Fibroblast of peridontal ligament (primary cell): Measurements from ENCODE around the gene CBLB.
"Not testable (repeated sequence)": the region's sequence is repeated elsewhere in the genome, so short reads cannot be mapped to it uniquely, and the experiment has no call there.

Source experiments
- DNase-seq: peaks from one replicate; pipeline ENCODE4 v3.0.0-alpha.2; 2010; ENCODE audit errors: extremely low read depth

CBLB gene

DNA sequence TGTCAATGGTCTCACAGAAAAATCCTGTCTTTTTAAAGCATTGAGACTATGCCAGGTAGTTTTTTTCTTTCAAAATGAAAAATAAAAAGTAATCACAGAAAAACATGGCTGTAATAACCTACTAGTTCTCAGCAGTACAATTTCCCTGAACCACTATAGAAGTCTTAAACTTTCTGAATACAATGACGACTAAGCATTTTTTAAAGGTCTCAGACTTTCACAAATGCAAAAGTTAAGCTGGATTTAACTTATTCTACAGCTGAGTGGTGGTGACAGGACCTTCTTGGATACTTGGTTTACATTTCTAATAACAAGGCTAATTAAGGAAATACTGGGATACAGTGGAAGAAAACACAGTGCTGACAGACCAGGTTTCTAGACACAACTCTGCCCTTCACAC, 81.8 kb downstream of the CBLB start:
- no peak for DNase-seq

- DNase-seq = no peak
Observed at GRCh38 chr3:105786241-105786640, 82.6 kb downstream of the CBLB start.

DNA sequence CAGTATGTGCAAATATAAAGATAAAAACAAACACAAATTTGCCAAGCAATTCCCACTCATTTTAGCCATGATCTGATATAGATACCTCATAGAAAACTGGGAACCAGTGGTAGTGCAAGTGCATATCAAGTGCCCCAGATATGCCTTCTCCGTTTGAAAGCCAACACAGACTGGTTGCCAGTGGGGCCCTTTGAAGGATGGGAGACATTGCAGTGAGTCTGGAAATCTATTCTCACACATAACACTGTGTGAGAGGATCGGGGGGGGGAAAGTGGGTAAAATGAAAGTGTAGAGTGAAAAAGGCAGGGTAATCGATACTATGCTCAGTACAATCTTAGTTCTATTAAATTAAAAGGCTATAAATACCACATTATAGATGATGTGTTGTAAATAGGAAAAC, 83.0 kb downstream of the CBLB start:
- no peak for DNase-seq

DNA sequence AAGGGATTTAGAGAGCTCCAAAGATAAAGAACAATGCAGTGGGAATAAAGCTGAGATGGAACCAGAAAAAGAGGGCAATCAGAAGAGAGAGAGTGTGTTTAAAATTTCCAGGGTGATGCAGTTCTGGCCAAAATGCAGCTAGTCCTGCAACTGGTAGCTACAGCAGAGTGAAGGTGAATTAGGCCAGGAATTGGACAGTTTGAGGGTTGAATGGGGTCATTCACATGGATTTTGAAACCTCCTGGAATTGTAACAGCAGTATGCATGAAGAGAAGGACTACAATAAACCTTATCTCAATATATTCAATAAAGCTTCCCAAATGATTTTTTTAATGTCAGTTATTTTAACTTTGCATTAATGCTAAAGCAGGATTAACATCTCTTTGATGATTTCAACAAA, 85.2 kb downstream of the CBLB start:
- DNase-seq = no peak

DNA sequence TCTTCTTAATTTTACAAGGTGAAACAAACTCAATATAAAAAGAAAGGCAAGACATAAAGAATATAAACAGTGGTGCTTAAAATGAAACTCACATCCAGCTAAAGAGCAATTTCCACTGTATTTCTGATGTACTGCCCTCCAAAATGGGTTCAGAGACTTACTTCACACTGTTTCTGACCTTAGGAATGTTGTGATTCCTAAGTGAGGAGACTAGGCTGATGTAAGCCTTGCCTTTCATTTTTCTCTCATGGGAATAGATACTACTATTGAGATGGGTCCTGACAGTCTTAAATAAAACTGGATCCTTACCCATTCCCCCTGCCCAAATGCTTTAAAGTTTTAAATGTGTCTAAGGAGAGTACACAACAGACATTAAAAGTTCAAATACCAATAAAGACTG, 86.9 kb downstream of the CBLB start:
- peak; percentile 31 for DNase-seq

DNA sequence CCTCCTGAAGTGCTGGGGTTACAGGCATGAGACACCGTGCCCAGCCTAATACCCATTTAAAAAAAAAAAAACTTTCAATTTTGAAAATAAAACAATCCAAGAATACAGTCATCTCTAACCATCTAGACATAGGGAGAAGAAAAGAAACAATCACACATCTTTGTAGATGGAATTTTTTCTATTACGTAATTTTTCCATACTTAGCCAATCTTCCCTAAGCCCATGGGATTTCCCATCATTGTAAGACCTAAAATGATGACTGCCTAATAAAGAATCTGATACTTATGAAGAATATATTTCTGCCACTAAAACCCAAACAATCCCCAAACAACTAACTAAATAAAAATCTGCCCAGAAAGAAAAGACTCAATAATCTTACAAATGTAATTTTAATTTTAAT, 88.7 kb downstream of the CBLB start:
- DNase-seq = peak; percentile 69

- DNase-seq = no peak
Observed at GRCh38 chr3:105775368-105775767, 93.4 kb downstream of the CBLB start.

DNA sequence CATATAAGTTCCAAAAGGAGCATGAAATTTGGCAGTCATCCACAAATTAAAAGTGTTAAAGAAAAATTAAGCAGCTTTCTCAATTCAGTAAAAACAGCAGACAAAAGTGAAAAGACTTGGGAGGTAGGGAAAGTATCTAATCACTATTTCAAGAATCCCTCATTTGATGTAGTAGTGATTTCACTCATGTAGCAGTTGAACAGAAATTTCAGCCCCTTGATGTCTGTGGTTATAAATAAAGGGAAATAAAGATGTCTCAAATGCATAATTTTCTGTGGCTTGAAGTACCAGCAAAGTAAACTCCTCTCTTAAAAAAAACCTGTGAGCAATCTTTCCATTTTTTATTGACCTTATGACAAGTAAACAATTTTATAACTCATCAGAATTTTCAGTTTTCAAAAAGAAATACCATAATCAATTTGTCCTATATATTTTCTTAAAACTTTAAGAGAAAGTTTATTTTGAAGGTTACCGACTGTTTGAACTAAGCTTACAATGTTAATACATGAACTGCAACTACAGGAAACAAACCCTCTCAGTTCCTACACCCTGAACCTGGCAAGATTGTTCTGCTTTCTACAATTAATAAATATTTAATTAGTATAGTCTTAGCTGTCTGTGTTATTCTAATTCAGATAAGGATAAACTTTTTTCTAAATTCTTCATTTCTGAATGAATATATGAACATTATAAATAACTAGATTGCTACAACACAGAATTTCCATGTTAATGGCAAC, 94.2 kb downstream of the CBLB start:
- DNase-seq = no peak

DNA sequence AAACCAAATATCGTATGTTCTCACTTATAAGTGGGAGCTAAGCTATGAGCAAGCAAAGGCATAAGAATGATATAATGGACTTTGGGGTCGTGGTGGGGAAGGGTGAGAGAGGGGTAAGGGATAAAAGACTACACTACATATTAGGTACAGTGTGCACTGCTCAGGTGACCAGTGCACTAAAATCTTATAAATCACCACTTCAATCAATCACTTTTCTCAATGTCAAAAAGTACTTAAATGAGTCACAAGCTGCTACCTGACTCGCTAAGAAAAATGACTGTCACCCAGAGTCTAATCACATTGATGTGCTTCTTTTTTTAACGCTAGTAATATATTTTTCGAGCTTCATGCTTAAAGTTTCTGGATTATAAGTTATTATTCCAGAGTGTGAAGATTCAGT, 95.5 kb downstream of the CBLB start:
- DNase-seq = no peak

DNA sequence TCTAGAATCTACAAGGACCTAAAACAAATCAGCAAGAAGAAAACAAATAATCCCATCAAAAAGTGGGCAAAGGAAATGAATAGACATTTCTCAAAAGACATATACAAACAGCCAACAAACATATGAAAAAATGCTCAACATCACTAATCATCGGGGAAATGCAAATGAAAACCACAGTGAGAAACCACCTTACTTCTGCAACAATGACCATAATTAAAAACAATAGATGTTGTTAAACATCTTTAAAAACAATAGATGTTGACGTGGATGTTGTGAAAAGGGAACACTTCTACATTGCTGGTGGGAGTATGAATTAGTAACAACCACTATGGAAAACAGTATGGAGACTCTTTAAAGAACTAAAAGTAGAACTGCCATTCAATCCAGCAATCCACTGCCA, 96.2 kb downstream of the CBLB start:
- no peak for DNase-seq

DNA sequence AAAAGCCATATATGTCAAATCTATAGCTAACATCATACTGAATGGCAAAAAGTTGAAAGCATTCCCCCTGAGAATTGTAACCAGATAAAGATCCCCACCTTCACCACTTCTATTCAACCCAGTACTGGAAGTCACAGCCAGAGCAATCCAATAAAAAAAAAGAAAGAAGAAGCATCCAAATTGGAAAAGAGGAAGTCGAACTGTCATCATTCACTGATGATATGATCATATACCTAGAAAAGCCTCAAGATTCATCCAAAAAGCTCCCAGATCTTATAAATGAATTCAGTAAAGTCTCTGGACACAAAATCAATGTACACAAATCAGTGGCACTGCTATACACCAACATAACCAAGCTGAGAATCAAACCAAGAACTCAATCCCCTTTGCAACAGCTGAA, 97.4 kb downstream of the CBLB start:
- DNase-seq = no peak

DNA sequence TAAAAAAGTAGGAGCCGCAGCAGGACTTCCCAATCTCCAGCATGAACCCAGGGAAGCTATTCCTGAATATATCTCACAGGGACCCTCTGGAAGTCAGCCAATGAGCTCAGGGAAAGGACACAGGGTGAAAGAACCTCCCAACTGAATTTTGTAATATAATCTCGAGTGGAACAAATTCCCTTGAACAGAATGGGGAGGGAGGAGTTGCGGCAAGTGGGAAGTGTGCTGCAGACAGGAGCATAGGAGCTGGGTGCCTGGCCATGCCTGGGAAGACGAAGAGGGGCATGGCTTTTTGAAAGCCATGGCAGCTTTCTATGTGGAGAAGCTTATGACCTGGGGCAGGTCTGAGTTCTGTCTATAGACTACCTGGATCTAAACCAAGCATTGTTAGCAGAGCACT, 98.4 kb downstream of the CBLB start:
- no peak for DNase-seq

- no peak for DNase-seq
Observed at GRCh38 chr3:105767776-105768175, 101.0 kb downstream of the CBLB start.

DNA sequence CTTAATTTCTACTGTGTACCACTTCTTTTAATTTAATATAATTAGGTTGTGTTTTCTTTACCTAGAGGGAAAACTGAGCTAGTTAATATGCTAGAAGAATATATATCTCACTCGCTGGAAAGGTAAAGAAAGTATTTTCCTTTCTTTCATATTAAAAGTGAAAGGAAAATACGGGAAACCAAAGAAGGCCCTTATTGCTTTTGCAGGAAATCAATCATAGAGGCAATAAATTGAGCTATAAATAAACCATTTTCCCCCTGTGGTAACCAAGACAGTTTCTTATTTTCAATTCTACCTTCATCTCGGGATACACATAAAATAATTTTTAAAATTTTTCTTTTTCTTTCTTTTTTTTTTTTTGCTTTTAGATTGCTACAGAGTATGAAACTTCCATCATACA, 101.6 kb downstream of the CBLB start:
- no peak for DNase-seq

DNA sequence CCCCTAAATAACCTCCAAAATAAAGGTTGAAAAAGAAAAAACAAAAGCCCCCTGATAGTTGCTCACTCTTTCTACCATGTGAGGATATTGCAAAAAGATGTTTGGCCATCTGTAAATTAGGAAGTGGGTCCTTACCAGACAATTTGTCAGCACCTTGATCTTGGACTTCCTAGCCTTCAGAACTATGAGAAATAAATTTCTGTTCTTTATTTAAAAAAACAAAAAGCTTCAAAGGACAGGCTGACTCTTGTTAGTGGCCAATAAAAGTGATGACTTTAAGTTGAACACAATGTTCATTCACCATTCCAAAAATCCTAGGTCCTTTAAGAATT, 103.5 kb downstream of the CBLB start:
- no peak for DNase-seq

DNA sequence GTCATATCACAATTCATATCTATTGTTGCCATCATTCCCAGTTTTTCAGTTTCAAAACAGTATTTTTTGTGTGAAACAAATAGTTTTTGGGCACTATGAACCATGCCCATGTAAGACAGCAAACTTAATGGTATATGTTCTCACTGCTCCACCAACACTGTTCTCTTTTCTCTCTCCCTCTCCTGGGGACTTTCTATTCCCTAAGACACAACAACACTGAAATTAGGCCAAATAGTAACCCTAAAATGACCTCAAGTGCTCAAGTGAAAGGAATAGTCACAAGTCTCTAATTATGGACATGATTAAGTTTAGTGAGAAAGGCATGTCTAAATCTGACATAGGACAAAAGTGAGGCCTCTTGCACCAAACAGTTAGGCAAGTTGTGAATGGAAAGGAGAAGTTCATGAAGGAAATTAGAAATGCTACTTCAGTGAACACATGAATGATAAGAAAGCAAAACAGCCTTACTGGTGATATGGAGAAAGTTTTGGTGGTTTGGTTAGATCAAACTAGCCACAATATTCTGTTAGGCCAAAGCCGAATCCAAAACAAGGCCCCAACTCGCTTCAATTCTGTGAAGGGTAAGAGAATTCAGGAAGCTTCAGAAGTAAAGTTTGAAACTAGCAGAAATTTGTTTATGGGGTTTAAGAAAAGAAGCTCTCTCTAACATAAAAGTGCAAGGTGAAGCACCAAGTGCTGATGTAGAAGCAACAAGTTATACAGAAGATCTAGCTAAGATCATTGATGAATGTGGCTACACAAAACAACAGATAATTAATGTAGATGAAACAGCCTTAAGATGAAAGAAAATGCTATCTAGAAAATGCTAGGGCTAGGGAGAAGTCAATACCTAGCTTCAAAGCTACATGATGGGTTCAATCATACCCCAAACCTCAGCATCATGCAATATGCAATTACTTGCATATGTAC, 104.2 kb downstream of the CBLB start:
- DNase-seq = no peak

DNA sequence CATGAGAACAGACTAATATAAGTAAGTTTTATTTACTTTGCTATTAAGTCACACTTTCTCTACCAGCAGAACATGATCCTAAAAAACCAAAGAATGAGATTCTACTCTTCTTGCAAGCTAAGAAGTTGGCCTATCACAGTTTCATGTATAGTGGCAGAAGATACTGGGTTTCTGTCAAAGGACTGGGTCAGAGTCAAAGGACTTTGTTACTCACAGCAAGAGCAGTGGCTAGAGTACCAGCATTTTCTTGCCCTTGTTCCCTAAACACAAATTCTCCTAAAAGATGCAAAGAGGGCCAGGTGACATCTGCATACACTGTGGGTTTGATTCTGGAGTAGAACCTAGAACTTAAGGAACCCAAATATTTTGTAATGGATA, 105.2 kb downstream of the CBLB start:
- no peak for DNase-seq

DNA sequence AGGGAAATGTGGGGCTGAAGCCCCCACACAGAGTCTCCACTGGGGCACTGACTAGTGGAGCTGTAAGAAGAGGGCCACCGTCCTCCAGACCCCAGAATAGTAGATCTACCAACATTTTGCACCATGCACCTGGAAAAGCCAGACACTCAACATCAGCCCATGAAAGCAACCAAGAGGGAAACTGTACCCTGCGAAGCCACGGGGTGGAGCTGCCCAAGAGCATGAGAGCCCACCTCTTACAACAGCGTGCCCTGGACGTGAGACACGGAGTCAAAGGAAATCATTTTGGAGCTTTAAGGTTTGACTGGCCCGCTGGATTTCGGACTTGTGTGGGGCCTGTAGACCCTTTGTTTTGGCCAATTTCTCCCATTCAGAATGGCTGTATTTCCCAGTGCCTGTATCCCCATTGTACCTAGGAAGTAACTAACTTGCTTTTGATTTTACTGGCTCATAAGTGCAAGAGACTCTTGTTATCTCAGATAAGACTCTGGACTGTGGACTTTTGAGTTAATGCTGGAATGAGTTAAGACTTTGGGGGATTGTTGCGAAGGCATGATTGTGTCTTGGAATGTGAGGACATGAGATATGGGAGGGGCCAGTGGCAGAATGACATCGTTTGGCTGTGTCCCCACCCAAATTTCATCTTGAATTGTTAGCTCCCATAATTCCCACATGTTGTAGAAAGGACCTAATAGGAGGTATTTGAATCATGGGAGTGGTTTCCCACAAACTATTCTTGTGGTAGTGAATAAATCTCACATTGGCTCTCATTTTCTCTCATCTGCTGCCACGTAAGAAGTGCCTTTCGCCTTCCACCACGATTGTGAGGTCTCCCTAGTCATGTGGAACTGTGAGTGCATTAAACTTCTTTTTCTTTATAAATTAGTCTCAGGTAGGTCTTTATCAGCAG, 105.8 kb downstream of the CBLB start:
- peak; percentile 11 for DNase-seq

- not testable (repeated sequence) for DNase-seq
Observed at GRCh38 chr3:105762214-105762613, 106.6 kb downstream of the CBLB start.

DNA sequence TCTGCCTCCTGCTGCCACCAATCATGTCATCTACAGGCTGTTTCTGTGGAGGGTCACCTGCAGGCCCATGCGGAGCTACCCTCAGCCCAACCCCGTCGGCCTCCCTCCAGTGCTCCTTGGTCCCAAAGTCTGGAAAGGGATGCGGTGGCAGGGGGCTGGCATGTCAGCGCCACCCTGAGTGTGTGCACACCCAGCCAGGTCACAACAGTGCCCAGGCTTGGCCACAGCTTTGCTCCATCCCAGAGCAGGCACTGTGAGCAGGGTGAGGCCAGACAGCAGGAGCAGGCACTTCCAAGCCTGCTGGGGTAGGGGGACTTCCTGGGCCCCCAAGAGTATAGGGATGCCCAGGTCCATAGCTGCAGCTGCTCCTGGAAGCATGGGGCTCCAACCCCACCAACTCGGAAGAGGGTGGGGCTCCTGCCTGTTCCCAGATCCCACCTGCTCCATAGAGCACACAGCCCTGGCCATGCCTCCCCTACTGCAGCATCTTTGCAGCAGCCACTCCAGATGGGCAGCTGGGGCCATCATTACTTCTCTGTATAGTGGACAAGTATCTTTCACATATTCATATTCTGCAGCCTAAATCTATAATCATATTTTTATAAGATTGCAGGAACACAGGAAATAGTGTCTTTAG, 109.3 kb downstream of the CBLB start:
- no peak for DNase-seq

DNA sequence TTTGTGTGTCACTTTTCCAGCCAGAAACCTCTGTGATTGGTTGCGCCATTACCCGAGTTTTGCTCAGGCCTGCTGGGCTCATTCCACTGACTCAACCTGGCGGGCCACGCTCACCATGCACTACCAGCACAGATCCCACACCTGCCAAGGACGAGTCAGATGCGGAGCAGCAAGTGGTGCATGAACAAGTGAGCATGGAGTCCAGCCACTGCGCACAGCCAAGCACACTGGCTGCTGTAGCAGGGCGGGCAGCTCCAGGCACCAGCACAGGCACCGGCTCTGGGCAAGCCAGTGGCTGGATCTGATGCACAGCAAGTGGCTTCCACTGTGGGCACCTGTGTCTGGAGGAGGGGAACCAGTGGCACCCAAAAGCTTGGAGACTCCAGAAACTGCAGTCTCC, 110.4 kb downstream of the CBLB start:
- DNase-seq = no peak
